Hepatocyte (in vitro differentiated cells): ENCODE results near the gene OVOL2. TPM values are rescaled to one million over a fixed set of nuclear protein-coding genes. Genes with fewer than 3 reads are reported as not detected.
A peak's percentile ranks its signal among the peaks of the same experiment; 100 is the strongest.

Source experiments
- DNase-seq: peaks from one replicate; pipeline ENCODE4 v3.0.0-alpha.2; 2016; ENCODE audit warnings: low spot score
- H2AFZ ChIP-seq: fragments of 200-600 bp; sonication (generic); 2 replicates; pipeline ENCODE4 v1.6.0; 2016; ENCODE audit warnings: antibody characterized with exemption, mild to moderate bottlenecking
- H3K27ac ChIP-seq: fragments of 200-600 bp; sonication (generic); 2 replicates; pipeline ENCODE4 v1.5.1; 2016; ENCODE audit warnings: mild to moderate bottlenecking
- H3K27me3 ChIP-seq: fragments of 200-600 bp; sonication (generic); 2 replicates; pipeline ENCODE4 v1.6.1; 2016
- H3K36me3 ChIP-seq: fragments of 200-600 bp; sonication (generic); replicated peaks from 2 replicates; pipeline ENCODE4 v1.5.1; 2016; ENCODE audit warnings: low read depth; ENCODE audit not compliant: insufficient read depth
- H3K4me1 ChIP-seq: fragments of 200-600 bp; sonication (generic); 2 replicates; pipeline ENCODE4 v1.5.1; 2016; ENCODE audit warnings: mild to moderate bottlenecking, moderate library complexity; ENCODE audit not compliant: insufficient read depth
- H3K4me2 ChIP-seq: fragments of 200-600 bp; sonication (generic); 2 replicates; pipeline ENCODE4 v1.6.0; 2016
- H3K4me3 ChIP-seq: fragments of 200-600 bp; sonication (generic); 2 replicates; pipeline ENCODE4 v1.5.1; 2016; ENCODE audit warnings: mild to moderate bottlenecking
- H3K79me2 ChIP-seq: fragments of 200-600 bp; sonication (generic); 2 replicates; pipeline ENCODE4 v1.6.0; 2017; ENCODE audit warnings: mild to moderate bottlenecking
- H3K9me2 ChIP-seq: fragments of 200-600 bp; sonication (generic); replicated peaks from 2 replicates; pipeline ENCODE4 v1.6.0; 2017; ENCODE audit warnings: mild to moderate bottlenecking; ENCODE audit not compliant: insufficient read depth
- H3K9me3 ChIP-seq: fragments of 200-600 bp; sonication (generic); 2 replicates; pipeline ENCODE4 v1.5.1; 2016; ENCODE audit warnings: low read depth, mild to moderate bottlenecking
- H4K20me1 ChIP-seq: fragments of 200-600 bp; sonication (generic); 2 replicates; pipeline ENCODE4 v1.6.0; 2016; ENCODE audit warnings: mild to moderate bottlenecking; ENCODE audit not compliant: insufficient read depth, poor library complexity, severe bottlenecking
- EZH2 ChIP-seq: fragments of 200-600 bp; sonication (generic); IDR thresholded peaks from 2 replicates; pipeline ENCODE4 v1.6.1; 2016; ENCODE audit warnings: antibody characterized with exemption, mild to moderate bottlenecking, borderline replicate concordance
- EZH2phosphoT487 ChIP-seq: fragments of 200-600 bp; sonication (generic); IDR thresholded peaks from one replicate; pipeline ENCODE4 v1.6.1; 2018; ENCODE audit warnings: antibody characterized with exemption, mild to moderate bottlenecking, low read depth, moderate library complexity; ENCODE audit not compliant: unreplicated experiment, severe bottlenecking
- WGBS: methylation state at CpG from one replicate; pipeline ENCODE4 v1.1.6; 2016; ENCODE audit warnings: low lambda C conversion rate; ENCODE audit errors: missing lambda C conversion rate; 5-methylcytosine and 5-hydroxymethylcytosine counted together
- polyA plus RNA-seq: library from polyadenylated mRNA; unstranded; fragments of >200 nt; fragmentation: Nextera tagmentation; extraction: Ambion mirVana; gene quantifications from 2 replicates; pipeline ENCODE4 v1.2.1, GENCODE V29; 2016
- total RNA-seq: library from RNA; depleted of rRNA; stranded (reverse); fragments of >200 nt; gene quantifications from 2 replicates; pipeline ENCODE4 v1.2.3, GENCODE V29; 2014
- TF ChIP-seq, protein P1 (sequence below): fragments of 200-600 bp; sonication (generic); IDR thresholded peaks from 2 replicates; pipeline ENCODE4 v1.5.1; 2016; ENCODE audit warnings: antibody characterized with exemption, mild to moderate bottlenecking; ENCODE audit not compliant: poor library complexity

Gene OVOL2
- total and polyA plus RNA-seq, 2 experiments from 2014 or later, result 1.4 to 1.9 TPM

DNA sequence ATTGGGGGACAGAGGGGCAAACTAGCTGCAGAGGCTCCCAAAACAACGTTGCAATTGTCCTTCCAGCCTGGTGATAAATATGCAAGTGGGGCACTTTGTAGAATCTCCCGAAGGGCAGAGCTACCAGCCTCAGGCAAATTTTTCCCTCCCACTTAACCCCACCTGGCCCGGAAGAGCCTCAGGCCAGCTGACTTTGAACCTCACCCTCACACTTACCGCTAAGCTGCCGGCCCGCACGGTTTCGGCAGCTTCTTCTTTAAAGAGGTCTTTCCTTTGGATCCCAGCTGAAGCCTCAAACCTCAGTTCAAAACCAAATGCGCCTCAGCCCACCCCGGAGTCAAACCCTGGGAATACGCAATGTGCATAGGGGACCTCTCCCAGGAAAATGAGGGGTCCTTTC, 2.5 kb downstream of the OVOL2 start:
- Histone ChIP-seq H3K27ac (no peak overlapping the region), H3K4me3 (no peak overlapping the region), H3K79me2 (no peaks in the 10 kb centered on the region), H3K9me3 (no peaks in the 10 kb centered on the region), H4K20me1 (no peaks in the 10 kb centered on the region), H3K4me2 (peak overlapping the region; percentile 98), H3K36me3 (no peaks in the 10 kb centered on the region), H2AFZ (no peak overlapping the region), H3K27me3 (peaks cover 58% of the 10 kb centered on the region), H3K9me2 (no peaks in the 10 kb centered on the region), H3K4me1 (peaks cover 18% of the 10 kb centered on the region)
- no peak for DNase-seq
- 43% methylated on average over 11 of the region's 11 CpGs for WGBS
- TF ChIP-seq EZH2phosphoT487 (no peak), EZH2 (no peak)
- TF ChIP-seq, protein P1, sequence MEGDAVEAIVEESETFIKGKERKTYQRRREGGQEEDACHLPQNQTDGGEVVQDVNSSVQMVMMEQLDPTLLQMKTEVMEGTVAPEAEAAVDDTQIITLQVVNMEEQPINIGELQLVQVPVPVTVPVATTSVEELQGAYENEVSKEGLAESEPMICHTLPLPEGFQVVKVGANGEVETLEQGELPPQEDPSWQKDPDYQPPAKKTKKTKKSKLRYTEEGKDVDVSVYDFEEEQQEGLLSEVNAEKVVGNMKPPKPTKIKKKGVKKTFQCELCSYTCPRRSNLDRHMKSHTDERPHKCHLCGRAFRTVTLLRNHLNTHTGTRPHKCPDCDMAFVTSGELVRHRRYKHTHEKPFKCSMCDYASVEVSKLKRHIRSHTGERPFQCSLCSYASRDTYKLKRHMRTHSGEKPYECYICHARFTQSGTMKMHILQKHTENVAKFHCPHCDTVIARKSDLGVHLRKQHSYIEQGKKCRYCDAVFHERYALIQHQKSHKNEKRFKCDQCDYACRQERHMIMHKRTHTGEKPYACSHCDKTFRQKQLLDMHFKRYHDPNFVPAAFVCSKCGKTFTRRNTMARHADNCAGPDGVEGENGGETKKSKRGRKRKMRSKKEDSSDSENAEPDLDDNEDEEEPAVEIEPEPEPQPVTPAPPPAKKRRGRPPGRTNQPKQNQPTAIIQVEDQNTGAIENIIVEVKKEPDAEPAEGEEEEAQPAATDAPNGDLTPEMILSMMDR, result no peak

DNA sequence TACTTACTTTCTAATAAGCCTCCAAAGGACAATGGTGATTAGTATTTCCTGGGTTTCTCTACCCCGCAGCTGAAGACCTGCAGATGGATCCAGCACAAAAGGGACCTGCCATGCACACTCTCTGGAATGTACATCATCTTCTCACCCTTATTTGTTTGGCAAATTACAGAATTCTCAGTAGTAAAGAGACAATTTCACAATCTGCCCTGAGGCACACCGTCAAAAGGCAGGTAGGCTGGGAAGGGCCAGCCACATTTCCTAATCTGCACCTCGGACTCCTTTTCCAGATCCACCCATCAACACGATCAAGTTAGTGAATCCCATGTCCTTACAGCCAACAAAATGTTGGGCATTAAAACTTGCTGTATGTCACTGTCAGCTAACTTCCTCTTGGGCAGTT, 4.9 kb downstream of the OVOL2 start:
- no peak overlapping the region for H3K4me2 ChIP-seq
- H3K27me3 ChIP-seq, result peaks cover 37% of the 10 kb centered on the region
- DNase-seq, result no peak
- H4K20me1 ChIP-seq, result no peaks in the 10 kb centered on the region
- TF ChIP-seq EZH2, result no peak
- TF ChIP-seq EZH2phosphoT487, result no peak
- TF ChIP-seq, protein P1, result no peak
- no peaks in the 10 kb centered on the region for H3K9me3 ChIP-seq
- peaks cover 7% of the 10 kb centered on the region for H3K4me1 ChIP-seq
- no peaks in the 10 kb centered on the region for H3K9me2 ChIP-seq
- no peak overlapping the region for H2AFZ ChIP-seq
- no peak overlapping the region for H3K27ac ChIP-seq
- H3K79me2 ChIP-seq, result no peaks in the 10 kb centered on the region
- H3K4me3 ChIP-seq, result no peak overlapping the region
- WGBS, result 91% methylated on average over 4 of the region's 4 CpGs
- no peaks in the 10 kb centered on the region for H3K36me3 ChIP-seq

DNA sequence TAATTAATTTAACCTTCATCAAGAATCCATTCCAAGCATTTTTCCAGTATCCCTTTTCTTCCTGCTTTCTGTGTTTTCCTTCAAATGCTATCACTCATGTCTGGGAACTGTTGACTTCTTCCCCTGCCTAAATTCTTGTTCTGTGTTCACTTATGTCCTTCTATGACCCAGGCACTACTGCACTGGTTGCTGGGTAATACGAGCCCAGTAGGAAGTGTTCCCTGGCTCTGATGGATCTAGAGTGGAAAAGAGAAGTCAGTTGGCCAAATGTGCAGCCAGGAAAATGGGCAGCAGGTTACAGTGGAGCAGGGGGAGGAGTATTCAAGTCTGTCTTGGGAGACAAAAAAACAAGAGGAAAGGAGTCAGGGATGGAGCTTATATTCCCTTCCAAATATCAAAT, 7.1 kb downstream of the OVOL2 start:
- Histone ChIP-seq H3K27me3 (peaks cover 24% of the 10 kb centered on the region), H3K9me2 (no peaks in the 10 kb centered on the region), H3K27ac (no peak overlapping the region), H3K36me3 (no peaks in the 10 kb centered on the region), H3K4me1 (no peaks in the 10 kb centered on the region), H3K9me3 (no peaks in the 10 kb centered on the region), H3K4me2 (no peak overlapping the region), H3K79me2 (no peaks in the 10 kb centered on the region), H2AFZ (no peak overlapping the region), H4K20me1 (no peaks in the 10 kb centered on the region), H3K4me3 (no peak overlapping the region)
- no peak for DNase-seq
- TF ChIP-seq EZH2, result no peak
- no peak for TF ChIP-seq EZH2phosphoT487
- TF ChIP-seq, protein P1, result no peak
- WGBS, result 86% methylated on average over 1 of the region's 1 CpG

DNA sequence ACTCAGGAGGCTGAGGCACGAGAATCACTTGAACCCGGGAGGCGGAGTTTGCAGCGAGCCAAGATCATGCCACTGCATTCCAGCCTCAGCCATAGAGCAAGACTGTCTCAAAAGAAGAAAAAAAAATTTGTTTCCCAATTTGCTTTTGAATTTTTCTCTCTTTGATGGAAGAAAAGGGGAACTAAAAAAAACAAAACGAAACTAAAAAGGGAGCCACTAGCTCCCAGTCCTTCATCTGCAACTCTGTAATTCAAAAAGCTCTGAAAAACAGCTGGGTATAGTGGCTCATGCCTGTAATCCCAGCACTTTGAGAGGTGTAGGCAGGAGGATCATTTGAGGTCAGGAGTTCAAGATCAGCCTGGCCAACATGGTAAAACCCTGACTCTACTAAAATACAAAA, 9.5 kb downstream of the OVOL2 start:
- Histone ChIP-seq H3K9me2 (no peaks in the 10 kb centered on the region), H3K27ac (no peak overlapping the region), H3K27me3 (peaks cover 2% of the 10 kb centered on the region), H3K4me1 (no peaks in the 10 kb centered on the region), H3K4me3 (no peak overlapping the region), H3K9me3 (no peaks in the 10 kb centered on the region), H3K79me2 (no peaks in the 10 kb centered on the region), H2AFZ (no peak overlapping the region), H3K36me3 (no peaks in the 10 kb centered on the region), H4K20me1 (no peaks in the 10 kb centered on the region), H3K4me2 (no peak overlapping the region)
- 86% methylated on average over 5 of the region's 5 CpGs for WGBS
- TF ChIP-seq, protein P1, result no peak
- TF ChIP-seq EZH2, result no peak
- no peak for TF ChIP-seq EZH2phosphoT487
- no peak for DNase-seq
